ENCODE data around the gene TMEM179B. TPM values are rescaled to one million over a fixed set of nuclear protein-coding genes. Genes with fewer than 3 reads are reported as not detected.

TMEM179B gene
- total RNA-seq, 1 donor from 2014 or later, result 28.2 TPM

GRCh38 chr11:62835336-62835735 is 48.1 kb downstream of the TMEM179B start:
- H3K36me3 Mint-ChIP-seq (ENCODE audit: unreplicated experiment), result peaks cover 4% of the 10 kb centered on the region
- H3K9me3 Mint-ChIP-seq (ENCODE audit: unreplicated experiment), result peaks cover 18% of the 10 kb centered on the region
- H3K27me3 Mint-ChIP-seq (ENCODE audit: unreplicated experiment), result peaks cover 18% of the 10 kb centered on the region
- H3K4me3 Mint-ChIP-seq (ENCODE audit: unreplicated experiment), result no peak overlapping the region
- DNase-seq, result no peak
- peaks cover 2% of the 10 kb centered on the region for H3K4me1 Mint-ChIP-seq (ENCODE audit: low read depth, unreplicated experiment)
- TF ChIP-seq CTCF (IDR thresholded peaks at IDR 0.05; ENCODE audit: partially characterized antibody, unreplicated experiment), result no peak
- H3K27ac Mint-ChIP-seq (ENCODE audit: unreplicated experiment), result no peak overlapping the region

DNA sequence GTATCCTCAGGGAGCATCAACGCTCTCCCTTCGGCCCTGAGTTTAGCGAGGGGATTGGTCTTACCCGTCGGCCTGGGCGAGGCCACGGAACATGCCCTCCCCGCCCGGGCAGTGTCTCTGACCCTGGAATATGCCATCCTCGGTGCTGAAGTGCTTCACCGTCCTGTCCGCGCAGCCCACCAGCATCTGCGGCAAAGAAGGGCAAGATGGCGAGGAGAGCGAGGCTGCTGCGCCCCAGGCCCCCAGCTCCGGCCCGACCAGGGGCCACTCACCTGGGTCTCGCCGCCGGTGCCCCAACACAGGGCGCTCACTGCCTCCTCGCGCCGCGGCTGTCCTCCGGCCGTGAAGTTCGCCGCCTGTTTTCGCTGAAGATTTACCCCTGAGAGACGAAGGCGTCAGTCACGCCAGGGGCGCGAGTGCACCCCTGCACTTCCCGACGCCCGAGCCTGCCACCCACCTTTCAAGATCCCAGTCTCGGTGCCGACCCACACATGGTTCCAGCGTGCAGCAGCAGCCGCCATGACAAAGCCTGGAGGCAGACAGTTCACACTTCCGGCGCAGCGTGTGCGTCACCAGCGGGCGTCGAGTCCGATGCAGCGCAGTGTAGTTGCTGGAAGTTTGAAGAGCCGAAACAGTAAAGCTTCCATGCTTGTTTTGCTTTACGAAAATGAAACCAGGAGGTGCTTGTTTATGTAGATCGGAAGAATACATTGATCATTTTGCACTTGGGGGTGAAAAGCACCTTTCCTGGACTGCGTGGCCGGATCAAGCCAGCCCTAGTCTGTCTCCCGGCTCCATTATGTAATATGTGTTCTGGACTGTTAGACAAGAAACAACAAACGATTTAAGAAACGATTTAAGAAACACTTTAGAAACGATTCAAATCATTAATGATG is 52.1 kb downstream of the TMEM179B start, which contains the start of gene WDR74:
Gene WDR74, minus strand, starts transcription at position 541 of the 896 bp plus-strand sequence. Its CDS starts 20 bp downstream, at position 521.
- no peak within 1 kb of the TSS for H3K27ac Mint-ChIP-seq (ENCODE audit: unreplicated experiment)
- H3K9me3 Mint-ChIP-seq (ENCODE audit: unreplicated experiment), result peaks cover 18% of the 10 kb centered on the region
- no peak within 1 kb of the TSS for H3K4me3 Mint-ChIP-seq (ENCODE audit: unreplicated experiment)
- DNase-seq, result peak; percentile 86
- TF ChIP-seq CTCF (IDR thresholded peaks at IDR 0.05; ENCODE audit: partially characterized antibody, unreplicated experiment), result no peak
- peaks cover 4% of the 10 kb centered on the region for H3K36me3 Mint-ChIP-seq (ENCODE audit: unreplicated experiment)
- peaks cover 2% of the 10 kb centered on the region for H3K4me1 Mint-ChIP-seq (ENCODE audit: low read depth, unreplicated experiment)
- H3K27me3 Mint-ChIP-seq (ENCODE audit: unreplicated experiment), result peaks cover 14% of the 10 kb centered on the region

Small RNAs within 50 kb of the gene (microRNA-seq; reads per million reads assigned to microRNA genes)
- gene MIR6514 (ENCODE audit: unreplicated experiment) (7.2 reads per million, percentile 40 among the genes with 10 or more reads in this experiment), gene MIR6748 (ENCODE audit: unreplicated experiment) (0.55 reads per million)

Other genes with a start within 250 kb of the TMEM179B start
- 4.5 TPM for gene AHNAK, start 240.6 kb upstream of the TMEM179B start, total RNA-seq (ENCODE audit: unreplicated experiment)
- 928 TPM for gene EEF1G, start 213.5 kb upstream of the TMEM179B start, total RNA-seq (ENCODE audit: unreplicated experiment)
- 29.7 TPM for gene TUT1, start 195.9 kb upstream of the TMEM179B start, total RNA-seq (ENCODE audit: unreplicated experiment)
- 172 TPM for gene MTA2, start 185.5 kb upstream of the TMEM179B start, total RNA-seq (ENCODE audit: unreplicated experiment)
- 26.7 TPM for gene EML3, start 174.6 kb upstream of the TMEM179B start, total RNA-seq (ENCODE audit: unreplicated experiment)
- 1.3 TPM for gene ROM1, start 174.1 kb upstream of the TMEM179B start, total RNA-seq (ENCODE audit: unreplicated experiment)
- 71.6 TPM for gene B3GAT3, start 165.4 kb upstream of the TMEM179B start, total RNA-seq (ENCODE audit: unreplicated experiment)
- gene GANAB, start 140.8 kb upstream of the TMEM179B start, total RNA-seq (ENCODE audit: unreplicated experiment), result 213 TPM
- 20.9 TPM for gene INTS5, start 134.1 kb upstream of the TMEM179B start, total RNA-seq (ENCODE audit: unreplicated experiment)
- 73.6 TPM for gene C11orf98, start 122.2 kb upstream of the TMEM179B start, total RNA-seq (ENCODE audit: unreplicated experiment)
- gene CSKMT, start 122.1 kb upstream of the TMEM179B start, total RNA-seq (ENCODE audit: unreplicated experiment), result 15.7 TPM
- 5.7 TPM for gene UQCC3, start 115.7 kb upstream of the TMEM179B start, total RNA-seq (ENCODE audit: unreplicated experiment)
- gene LBHD1, start 115.1 kb upstream of the TMEM179B start, total RNA-seq (ENCODE audit: unreplicated experiment), result 4.6 TPM
- gene UBXN1, start 108.3 kb upstream of the TMEM179B start, total RNA-seq (ENCODE audit: unreplicated experiment), result 146 TPM
- 1.8 TPM for gene LRRN4CL, start 97.9 kb upstream of the TMEM179B start, total RNA-seq (ENCODE audit: unreplicated experiment)
- 550 TPM for gene BSCL2, start 80.0 kb upstream of the TMEM179B start, total RNA-seq (ENCODE audit: unreplicated experiment)
- 266 TPM for gene GNG3, start 79.7 kb upstream of the TMEM179B start, total RNA-seq (ENCODE audit: unreplicated experiment)
- 58.6 TPM for gene HNRNPUL2, start 59.9 kb upstream of the TMEM179B start, total RNA-seq (ENCODE audit: unreplicated experiment)
- 34.1 TPM for gene TTC9C, start 58.9 kb upstream of the TMEM179B start, total RNA-seq (ENCODE audit: unreplicated experiment)
- gene ZBTB3, start 33.2 kb upstream of the TMEM179B start, total RNA-seq (ENCODE audit: unreplicated experiment), result 14.6 TPM
- 92.5 TPM for gene POLR2G, start 25.8 kb upstream of the TMEM179B start, total RNA-seq (ENCODE audit: unreplicated experiment)
- 39.4 TPM for gene TAF6L, start 16.0 kb upstream of the TMEM179B start, total RNA-seq (ENCODE audit: unreplicated experiment)
- gene TMEM223, start 4.6 kb downstream of the TMEM179B start, total RNA-seq (ENCODE audit: unreplicated experiment), result 17.4 TPM
- 104 TPM for gene NXF1, start 18.0 kb downstream of the TMEM179B start, total RNA-seq (ENCODE audit: unreplicated experiment)
- 40.7 TPM for gene STX5, start 44.6 kb downstream of the TMEM179B start, total RNA-seq (ENCODE audit: unreplicated experiment)
- gene TEX54, start 45.4 kb downstream of the TMEM179B start, total RNA-seq (ENCODE audit: unreplicated experiment), result 1.0 TPM
- gene WDR74, start 52.2 kb downstream of the TMEM179B start, total RNA-seq (ENCODE audit: unreplicated experiment), result 69.0 TPM
- 221 TPM for gene SLC3A2, start 93.5 kb downstream of the TMEM179B start, total RNA-seq (ENCODE audit: unreplicated experiment)
- gene CHRM1, start 134.0 kb downstream of the TMEM179B start, total RNA-seq (ENCODE audit: unreplicated experiment), result not detected
- gene SLC22A6, start 197.6 kb downstream of the TMEM179B start, total RNA-seq (ENCODE audit: unreplicated experiment), result not detected
- gene SLC22A8, start 228.4 kb downstream of the TMEM179B start, total RNA-seq (ENCODE audit: unreplicated experiment), result not detected

All from glutamatergic neuron (in vitro differentiated cells).